Cardiac muscle cell (in vitro differentiated cells and primary cell): ENCODE results near the gene XYLT1. TPM values are rescaled to one million over a fixed set of nuclear protein-coding genes. Genes with fewer than 3 reads are reported as not detected.

Experiments used
- DNase-seq, 2 donors: peaks; one replicate each; pipeline versions ENCODE4 v3.0.0 to v3.0.0-alpha.2; 2010 to 2017; ENCODE audit warnings: low read depth in 1 of 2, low spot score in 1 of 2
- H3K27ac ChIP-seq: fragments of 200-600 bp; sonication (generic); 2 replicates; pipeline ENCODE4 v1.5.1; 2016
- H3K27me3 ChIP-seq: fragments of 200-600 bp; sonication (generic); 2 replicates; pipeline ENCODE4 v1.6.0; 2016; ENCODE audit warnings: control low read depth
- H3K36me3 ChIP-seq: fragments of 200-600 bp; sonication (generic); 2 replicates; pipeline ENCODE4 v1.5.1; 2016; ENCODE audit warnings: control low read depth
- H3K4me1 ChIP-seq: fragments of 200-600 bp; sonication (generic); 2 replicates; pipeline ENCODE4 v1.8.1; 2017; ENCODE audit warnings: low read depth, mild to moderate bottlenecking, mixed run types
- H3K4me3 ChIP-seq: fragments of 200-600 bp; sonication (generic); 2 replicates; pipeline ENCODE4 v1.5.1; 2016; ENCODE audit warnings: mild to moderate bottlenecking
- H3K9me3 ChIP-seq: fragments of 200-600 bp; sonication (generic); 2 replicates; pipeline ENCODE4 v1.5.1; 2017; ENCODE audit warnings: low read depth, mild to moderate bottlenecking, control low read depth
- polyA plus RNA-seq: library from polyadenylated mRNA; unstranded; fragments of >200 nt; fragmentation: Nextera tagmentation; extraction: Ambion mirVana; gene quantifications from 2 replicates; pipeline ENCODE4 v1.2.1, GENCODE V29; 2016
- total RNA-seq: library from RNA; depleted of rRNA; stranded (reverse); fragments of >200 nt; gene quantifications from 2 replicates; pipeline ENCODE4 v1.2.3, GENCODE V29; 2016
- TF ChIP-seq, protein P1 (sequence below): IDR thresholded peaks from 2 replicates; pipeline ENCODE4 v1.5.1; 2012; ENCODE audit warnings: low read depth, mild to moderate bottlenecking, low read length

Gene XYLT1
- total and polyA plus RNA-seq, 2 experiments from 2014 or later, result 3.1 to 7.2 TPM

DNA sequence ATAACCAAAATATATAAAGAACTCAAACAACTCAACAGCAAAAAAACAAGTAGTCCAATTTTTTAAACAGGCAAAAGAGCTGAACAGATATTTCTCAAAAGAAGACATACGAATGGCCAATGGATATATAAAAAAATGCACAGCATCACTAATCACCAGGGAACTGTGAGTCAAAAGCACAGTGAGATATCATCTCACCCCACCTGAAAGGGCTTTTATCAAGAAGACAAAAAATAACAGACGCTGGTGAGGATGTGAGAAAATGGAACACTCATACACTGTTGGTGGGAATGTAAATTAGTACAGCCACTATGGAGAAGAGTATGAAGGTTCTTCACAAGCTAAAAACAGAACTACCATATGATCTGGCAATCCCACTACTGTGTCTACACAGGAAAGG lies 7.4 kb downstream of the XYLT1 start:
- Histone ChIP-seq H3K4me1 (peaks cover 15% of the 10 kb centered on the region), H3K4me3 (no peak overlapping the region), H3K27ac (no peak overlapping the region), H3K27me3 (no peaks in the 10 kb centered on the region), H3K9me3 (no peaks in the 10 kb centered on the region), H3K36me3 (no peaks in the 10 kb centered on the region)
- TF ChIP-seq, protein P1, sequence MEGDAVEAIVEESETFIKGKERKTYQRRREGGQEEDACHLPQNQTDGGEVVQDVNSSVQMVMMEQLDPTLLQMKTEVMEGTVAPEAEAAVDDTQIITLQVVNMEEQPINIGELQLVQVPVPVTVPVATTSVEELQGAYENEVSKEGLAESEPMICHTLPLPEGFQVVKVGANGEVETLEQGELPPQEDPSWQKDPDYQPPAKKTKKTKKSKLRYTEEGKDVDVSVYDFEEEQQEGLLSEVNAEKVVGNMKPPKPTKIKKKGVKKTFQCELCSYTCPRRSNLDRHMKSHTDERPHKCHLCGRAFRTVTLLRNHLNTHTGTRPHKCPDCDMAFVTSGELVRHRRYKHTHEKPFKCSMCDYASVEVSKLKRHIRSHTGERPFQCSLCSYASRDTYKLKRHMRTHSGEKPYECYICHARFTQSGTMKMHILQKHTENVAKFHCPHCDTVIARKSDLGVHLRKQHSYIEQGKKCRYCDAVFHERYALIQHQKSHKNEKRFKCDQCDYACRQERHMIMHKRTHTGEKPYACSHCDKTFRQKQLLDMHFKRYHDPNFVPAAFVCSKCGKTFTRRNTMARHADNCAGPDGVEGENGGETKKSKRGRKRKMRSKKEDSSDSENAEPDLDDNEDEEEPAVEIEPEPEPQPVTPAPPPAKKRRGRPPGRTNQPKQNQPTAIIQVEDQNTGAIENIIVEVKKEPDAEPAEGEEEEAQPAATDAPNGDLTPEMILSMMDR, result no peak
- no peak for DNase-seq

DNA sequence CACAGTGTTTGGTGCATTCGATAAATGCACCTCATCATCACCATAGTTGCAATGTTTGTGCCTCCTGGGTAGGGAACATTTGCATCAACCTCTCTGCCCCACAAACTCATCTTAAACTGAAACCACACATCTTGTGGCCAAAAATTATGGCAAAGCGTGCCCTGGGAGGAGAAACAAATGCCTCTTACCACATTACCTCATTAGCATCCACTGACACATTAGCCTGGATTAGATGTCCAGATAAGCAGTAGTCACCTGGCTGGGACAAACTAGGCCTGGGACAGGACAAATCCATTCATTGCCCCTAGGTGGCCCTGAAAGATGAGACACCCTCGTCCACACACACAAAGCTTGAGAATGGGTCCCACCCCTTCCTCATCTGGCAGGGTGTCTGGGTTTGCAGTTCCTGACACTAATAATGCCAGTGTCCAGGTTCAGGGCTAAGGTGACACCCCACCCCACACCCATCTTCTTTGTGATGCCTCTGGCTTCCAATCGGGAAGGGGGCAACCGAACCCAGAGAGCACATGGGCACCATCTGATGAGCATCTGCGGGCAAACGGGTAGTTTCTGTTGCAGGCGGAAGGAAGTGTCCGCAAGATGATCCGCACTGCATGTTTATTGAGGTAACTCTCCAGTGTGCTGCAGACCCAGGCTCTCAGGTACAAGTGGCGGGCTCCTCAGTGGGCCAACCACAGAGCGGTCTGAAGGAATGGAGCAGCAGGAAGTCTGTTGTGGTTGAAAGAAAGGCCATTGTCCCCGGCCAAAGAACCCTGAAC lies 8.6 kb downstream of the XYLT1 start:
- no peaks in the 10 kb centered on the region for H3K36me3 ChIP-seq
- no peak for DNase-seq

DNA sequence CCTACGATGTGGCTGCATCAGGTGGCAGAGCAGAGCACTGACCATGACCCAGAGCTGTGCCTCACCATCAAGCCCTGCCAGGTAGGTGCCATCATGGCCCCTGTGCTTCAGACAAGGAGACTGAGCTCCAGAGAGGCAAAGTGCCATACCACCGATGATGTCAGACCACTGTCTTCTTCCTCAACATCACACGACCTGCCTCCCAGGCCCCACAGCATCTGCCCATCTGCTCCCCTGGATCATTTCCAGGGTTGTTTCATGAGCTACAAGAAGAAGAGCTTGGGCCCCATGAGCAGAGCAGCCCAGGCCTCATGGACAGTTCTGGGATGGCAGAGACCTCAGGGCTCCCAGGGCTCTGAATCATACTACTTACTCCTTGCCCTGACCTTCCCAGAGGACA lies 9.9 kb downstream of the XYLT1 start:
- no peaks in the 10 kb centered on the region for H3K27me3 ChIP-seq
- H3K36me3 ChIP-seq, result no peaks in the 10 kb centered on the region
- no peak overlapping the region for H3K4me3 ChIP-seq
- DNase-seq, result no peak
- H3K27ac ChIP-seq, result no peak overlapping the region
- TF ChIP-seq, protein P1, result no peak
- H3K4me1 ChIP-seq, result peaks cover 10% of the 10 kb centered on the region
- no peaks in the 10 kb centered on the region for H3K9me3 ChIP-seq

More for the DNA sequence above, 8.6 kb downstream of the XYLT1 start:
- H3K27ac ChIP-seq, result no peak overlapping the region
- peaks cover 15% of the 10 kb centered on the region for H3K4me1 ChIP-seq
- no peaks in the 10 kb centered on the region for H3K27me3 ChIP-seq
- H3K9me3 ChIP-seq, result no peaks in the 10 kb centered on the region
- TF ChIP-seq, protein P1, result no peak
- H3K4me3 ChIP-seq, result no peak overlapping the region

DNA sequence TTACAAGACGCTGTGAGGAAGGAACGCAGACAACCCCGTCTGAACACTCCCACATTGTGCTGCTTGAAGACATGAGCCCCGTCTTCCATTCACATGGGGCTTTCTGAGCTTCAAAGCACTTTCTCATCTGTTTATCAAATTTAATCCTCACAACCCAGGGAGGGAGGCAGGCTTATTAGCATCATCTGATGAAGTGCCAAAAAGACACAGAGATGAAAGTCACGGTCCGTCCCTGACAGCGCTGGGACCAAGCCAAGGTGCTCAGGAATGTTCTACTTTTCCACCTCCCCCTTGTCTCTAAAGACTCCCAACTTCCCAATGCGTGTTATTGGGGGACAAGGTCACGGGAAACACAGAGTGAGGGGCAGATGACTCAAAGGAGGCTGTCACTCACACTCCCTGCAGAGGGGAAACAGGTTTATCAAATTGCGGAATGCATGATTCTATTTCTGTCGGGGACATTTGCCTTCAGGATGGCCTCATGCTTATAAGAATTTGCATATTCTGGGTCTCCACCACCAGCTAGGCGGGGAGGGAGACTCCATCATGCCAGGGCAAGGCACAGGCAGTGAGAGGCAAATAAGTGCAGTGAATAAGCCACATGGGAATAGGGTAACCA lies 10.7 kb downstream of the XYLT1 start:
- H3K4me3 ChIP-seq, result no peak overlapping the region
- no peaks in the 10 kb centered on the region for H3K36me3 ChIP-seq
- no peak overlapping the region for H3K27ac ChIP-seq
- DNase-seq, result no peak
- H3K4me1 ChIP-seq, result peaks cover 10% of the 10 kb centered on the region
- H3K27me3 ChIP-seq, result no peaks in the 10 kb centered on the region
- no peaks in the 10 kb centered on the region for H3K9me3 ChIP-seq
- TF ChIP-seq, protein P1, result no peak

DNA sequence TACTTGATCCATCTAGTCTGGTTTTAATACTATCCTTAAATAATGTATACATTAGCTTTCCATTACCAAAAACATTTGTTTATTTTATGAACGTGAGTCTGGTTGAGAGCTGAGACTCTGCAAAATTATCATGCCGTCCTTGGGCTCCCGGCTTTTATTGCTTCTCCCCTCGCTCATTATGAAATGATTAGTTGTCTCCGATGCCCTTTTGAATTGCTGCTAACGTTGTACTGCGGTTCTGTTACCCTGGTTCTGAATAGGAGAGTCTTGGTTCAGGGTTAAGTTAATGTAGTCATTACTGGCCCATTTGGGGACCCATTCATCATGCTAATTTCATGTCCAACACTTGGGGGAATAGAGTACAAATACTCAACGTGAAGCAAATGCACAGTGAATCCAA lies 12.8 kb downstream of the XYLT1 start:
- peaks cover 10% of the 10 kb centered on the region for H3K4me1 ChIP-seq
- no peaks in the 10 kb centered on the region for H3K9me3 ChIP-seq
- no peak overlapping the region for H3K27ac ChIP-seq
- no peak for DNase-seq
- TF ChIP-seq, protein P1, result no peak
- no peak overlapping the region for H3K4me3 ChIP-seq
- no peaks in the 10 kb centered on the region for H3K36me3 ChIP-seq
- H3K27me3 ChIP-seq, result no peaks in the 10 kb centered on the region
